K562 (cell line): ENCODE results near the gene MMP2. TPM values are rescaled to one million over a fixed set of nuclear protein-coding genes. Genes with fewer than 3 reads are reported as not detected.

Experiments used
- ATF7 ChIP-seq: fragments of 450-650 bp; IDR thresholded peaks from 2 replicates; pipeline ENCODE4 v1.7.1; 2014; ENCODE audit warnings: mild to moderate bottlenecking, moderate library complexity
- BCL6 ChIP-seq: fragments of 250-450 bp; sonication (Bioruptor Pico); IDR thresholded peaks from 2 replicates; pipeline ENCODE4 v1.4.0; 2020
- HDAC3 ChIP-seq: fragments of 450-650 bp; IDR thresholded peaks from 2 replicates; pipeline ENCODE4 v1.6.1; 2018; ENCODE audit warnings: borderline replicate concordance, mild to moderate bottlenecking, moderate library complexity; ENCODE audit not compliant: partially characterized antibody
- NFIX ChIP-seq: fragments of 250-450 bp; sonication (Bioruptor Pico); IDR thresholded peaks from 2 replicates; pipeline ENCODE4 v1.4.0; 2020; ENCODE audit warnings: low read depth, mild to moderate bottlenecking, moderate library complexity
- NR4A1 ChIP-seq, 2 experiments: fragments of 250-450 bp in 1 of 2; fragments of 450-650 bp in 1 of 2; sonication (Bioruptor Pico) in 1 of 2; IDR thresholded peaks; 2 replicates each; pipeline versions ENCODE4 v1.4.0 to v1.6.1; 2016 to 2020; ENCODE audit warnings: mild to moderate bottlenecking in 2 of 2, missing compliant biosample characterization in 1 of 2, missing genetic modification characterization in 1 of 2, moderate library complexity in 1 of 2
- STAG1 ChIP-seq: sonication (generic); formaldehyde crosslinking; IDR thresholded peaks from 2 replicates; pipeline ENCODE4 v1.5.0; 2020; ENCODE audit warnings: missing genetic modification reagents, borderline replicate concordance
- TAF9B ChIP-seq: fragments of 450-650 bp; IDR thresholded peaks from 2 replicates; pipeline ENCODE4 v1.6.1; 2018; ENCODE audit warnings: mild to moderate bottlenecking; ENCODE audit not compliant: partially characterized antibody
- WHSC1 ChIP-seq: IDR thresholded peaks from one replicate; pipeline ENCODE4 v1.6.1; 2012; ENCODE audit warnings: low read length, control low read depth, inconsistent platforms
- YBX1 ChIP-seq: fragments of 450-650 bp; IDR thresholded peaks from 2 replicates; pipeline ENCODE4 v1.7.1; 2016; ENCODE audit warnings: mild to moderate bottlenecking
- ZNF3 ChIP-seq: fragments of 250-450 bp; sonication (Bioruptor Pico); IDR thresholded peaks from 2 replicates; pipeline ENCODE4 v1.5.0; 2021; ENCODE audit warnings: mild to moderate bottlenecking, moderate library complexity
- polyA plus RNA-seq, 8 experiments: library from polyadenylated mRNA; depleted of rRNA in 4 of 8; stranded (reverse) in 5 of 8; unstranded in 3 of 8; fragments of >200 nt; fragmentation: Nextera tagmentation in 2 of 8; fragmentation: Illumina TruSeq in 1 of 8; extraction: Ambion mirVana in 2 of 8; extraction: Trizol in 1 of 8; gene quantifications; 2 replicates each; pipeline versions ENCODE4 v1.2.1 to v1.2.3, GENCODE V29; 2011 to 2014; ENCODE audit warnings: inconsistent platforms in 1 of 8, missing spikeins in 1 of 8
- total RNA-seq, 7 experiments: library from RNA; depleted of rRNA in 6 of 7; stranded (reverse); fragments of >200 nt in 6 of 7; fragmentation: Illumina TruSeq in 2 of 7; extraction: Trizol in 2 of 7; gene quantifications; 2 replicates each; pipeline versions ENCODE4 v1.2.1 to v1.2.3, GENCODE V29; 2011 to 2021; ENCODE audit warnings: low replicate concordance in 1 of 7
- TF ChIP-seq, protein P1 (sequence below): fragments of 450-650 bp; IDR thresholded peaks from 2 replicates; pipeline ENCODE4 v1.6.1; 2017; ENCODE audit warnings: antibody characterized with exemption, mild to moderate bottlenecking
- TF ChIP-seq, protein P2 (sequence below), 2 experiments: fragments of 450-650 bp in 1 of 2; IDR thresholded peaks; 2 replicates each; pipeline ENCODE4 v1.6.1; 2011 to 2017; ENCODE audit warnings: low read depth in 2 of 2, antibody characterized with exemption in 1 of 2, borderline replicate concordance in 1 of 2, low read length in 1 of 2, mild to moderate bottlenecking in 1 of 2, mixed read lengths in 1 of 2; ENCODE audit not compliant: control insufficient read depth in 1 of 2
- TF ChIP-seq, protein P3 (sequence below): sonication (generic); formaldehyde crosslinking; IDR thresholded peaks from 2 replicates; pipeline ENCODE4 v1.8.1; 2022; ENCODE audit warnings: missing genetic modification reagents
- TF ChIP-seq, protein P4 (sequence below): sonication (generic); formaldehyde crosslinking; IDR thresholded peaks from 2 replicates; pipeline ENCODE4 v1.5.0; 2020; ENCODE audit warnings: missing genetic modification reagents
- TF ChIP-seq, protein P5 (sequence below): IDR thresholded peaks from 2 replicates; pipeline ENCODE4 v1.6.1; 2011; ENCODE audit not compliant: insufficient read length; ENCODE audit errors: extremely low read depth
- TF ChIP-seq, protein P6 (sequence below): IDR thresholded peaks from 2 replicates; pipeline ENCODE4 v1.6.1; 2012; ENCODE audit warnings: low read depth, low read length, improper control_type of control experiment, borderline replicate concordance

The MMP2 gene
- total and polyA plus RNA-seq, 9 of the 15 experiments (the other 6 are each of a cell fraction or from before 2014, with no cell fraction given) = 0.05 to 0.53 TPM; not detected in 7

DNA sequence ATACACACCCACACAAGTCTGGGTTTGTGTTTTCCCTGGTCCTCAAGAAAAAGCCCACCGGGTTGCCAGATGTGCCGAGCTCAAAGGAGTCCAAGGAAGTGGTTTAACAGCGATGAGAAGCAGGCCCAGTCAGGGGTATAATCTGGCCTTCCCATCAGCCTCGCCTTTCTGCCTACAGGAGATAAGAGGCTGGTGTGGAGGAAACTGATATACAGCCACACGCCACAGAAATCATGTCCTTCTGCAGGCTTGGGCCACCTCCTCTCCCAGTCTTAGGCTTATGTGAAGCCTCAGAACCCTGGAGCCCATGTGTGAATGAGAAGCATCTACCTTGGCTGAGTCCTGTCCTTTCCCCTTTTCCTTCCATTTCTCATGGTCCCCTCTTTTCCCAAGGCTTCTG, 43.6 kb upstream of the MMP2 start (continued):
- TF ChIP-seq STAG1 (CRISPR knock-in tag) (no peak), ATF7 (no peak), YBX1 (no peak), NFIX (CRISPR knock-in tag) (no peak), TAF9B (no peak), BCL6 (CRISPR knock-in tag) (no peak), NR4A1 (CRISPR knock-in tag; IDR thresholded peaks at IDR 0.05) (no peak), NR4A1 (tag; IDR thresholded peaks at IDR 0.05) (no peak), ZNF3 (no peak), WHSC1 (no peak), HDAC3 (no peak)
- TF ChIP-seq, protein P1, sequence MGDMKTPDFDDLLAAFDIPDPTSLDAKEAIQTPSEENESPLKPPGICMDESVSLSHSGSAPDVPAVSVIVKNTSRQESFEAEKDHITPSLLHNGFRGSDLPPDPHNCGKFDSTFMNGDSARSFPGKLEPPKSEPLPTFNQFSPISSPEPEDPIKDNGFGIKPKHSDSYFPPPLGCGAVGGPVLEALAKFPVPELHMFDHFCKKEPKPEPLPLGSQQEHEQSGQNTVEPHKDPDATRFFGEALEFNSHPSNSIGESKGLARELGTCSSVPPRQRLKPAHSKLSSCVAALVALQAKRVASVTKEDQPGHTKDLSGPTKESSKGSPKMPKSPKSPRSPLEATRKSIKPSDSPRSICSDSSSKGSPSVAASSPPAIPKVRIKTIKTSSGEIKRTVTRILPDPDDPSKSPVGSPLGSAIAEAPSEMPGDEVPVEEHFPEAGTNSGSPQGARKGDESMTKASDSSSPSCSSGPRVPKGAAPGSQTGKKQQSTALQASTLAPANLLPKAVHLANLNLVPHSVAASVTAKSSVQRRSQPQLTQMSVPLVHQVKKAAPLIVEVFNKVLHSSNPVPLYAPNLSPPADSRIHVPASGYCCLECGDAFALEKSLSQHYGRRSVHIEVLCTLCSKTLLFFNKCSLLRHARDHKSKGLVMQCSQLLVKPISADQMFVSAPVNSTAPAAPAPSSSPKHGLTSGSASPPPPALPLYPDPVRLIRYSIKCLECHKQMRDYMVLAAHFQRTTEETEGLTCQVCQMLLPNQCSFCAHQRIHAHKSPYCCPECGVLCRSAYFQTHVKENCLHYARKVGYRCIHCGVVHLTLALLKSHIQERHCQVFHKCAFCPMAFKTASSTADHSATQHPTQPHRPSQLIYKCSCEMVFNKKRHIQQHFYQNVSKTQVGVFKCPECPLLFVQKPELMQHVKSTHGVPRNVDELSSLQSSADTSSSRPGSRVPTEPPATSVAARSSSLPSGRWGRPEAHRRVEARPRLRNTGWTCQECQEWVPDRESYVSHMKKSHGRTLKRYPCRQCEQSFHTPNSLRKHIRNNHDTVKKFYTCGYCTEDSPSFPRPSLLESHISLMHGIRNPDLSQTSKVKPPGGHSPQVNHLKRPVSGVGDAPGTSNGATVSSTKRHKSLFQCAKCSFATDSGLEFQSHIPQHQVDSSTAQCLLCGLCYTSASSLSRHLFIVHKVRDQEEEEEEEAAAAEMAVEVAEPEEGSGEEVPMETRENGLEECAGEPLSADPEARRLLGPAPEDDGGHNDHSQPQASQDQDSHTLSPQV = no peak
- TF ChIP-seq, protein P2, sequence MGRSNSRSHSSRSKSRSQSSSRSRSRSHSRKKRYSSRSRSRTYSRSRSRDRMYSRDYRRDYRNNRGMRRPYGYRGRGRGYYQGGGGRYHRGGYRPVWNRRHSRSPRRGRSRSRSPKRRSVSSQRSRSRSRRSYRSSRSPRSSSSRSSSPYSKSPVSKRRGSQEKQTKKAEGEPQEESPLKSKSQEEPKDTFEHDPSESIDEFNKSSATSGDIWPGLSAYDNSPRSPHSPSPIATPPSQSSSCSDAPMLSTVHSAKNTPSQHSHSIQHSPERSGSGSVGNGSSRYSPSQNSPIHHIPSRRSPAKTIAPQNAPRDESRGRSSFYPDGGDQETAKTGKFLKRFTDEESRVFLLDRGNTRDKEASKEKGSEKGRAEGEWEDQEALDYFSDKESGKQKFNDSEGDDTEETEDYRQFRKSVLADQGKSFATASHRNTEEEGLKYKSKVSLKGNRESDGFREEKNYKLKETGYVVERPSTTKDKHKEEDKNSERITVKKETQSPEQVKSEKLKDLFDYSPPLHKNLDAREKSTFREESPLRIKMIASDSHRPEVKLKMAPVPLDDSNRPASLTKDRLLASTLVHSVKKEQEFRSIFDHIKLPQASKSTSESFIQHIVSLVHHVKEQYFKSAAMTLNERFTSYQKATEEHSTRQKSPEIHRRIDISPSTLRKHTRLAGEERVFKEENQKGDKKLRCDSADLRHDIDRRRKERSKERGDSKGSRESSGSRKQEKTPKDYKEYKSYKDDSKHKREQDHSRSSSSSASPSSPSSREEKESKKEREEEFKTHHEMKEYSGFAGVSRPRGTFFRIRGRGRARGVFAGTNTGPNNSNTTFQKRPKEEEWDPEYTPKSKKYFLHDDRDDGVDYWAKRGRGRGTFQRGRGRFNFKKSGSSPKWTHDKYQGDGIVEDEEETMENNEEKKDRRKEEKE (IDR thresholded peaks at IDR 0.05; ENCODE audit: borderline replicate concordance in 1 of 2, control insufficient read depth in 1 of 2, low read depth in 2 of 2, low read length in 1 of 2) = no peak
- TF ChIP-seq, protein P3, sequence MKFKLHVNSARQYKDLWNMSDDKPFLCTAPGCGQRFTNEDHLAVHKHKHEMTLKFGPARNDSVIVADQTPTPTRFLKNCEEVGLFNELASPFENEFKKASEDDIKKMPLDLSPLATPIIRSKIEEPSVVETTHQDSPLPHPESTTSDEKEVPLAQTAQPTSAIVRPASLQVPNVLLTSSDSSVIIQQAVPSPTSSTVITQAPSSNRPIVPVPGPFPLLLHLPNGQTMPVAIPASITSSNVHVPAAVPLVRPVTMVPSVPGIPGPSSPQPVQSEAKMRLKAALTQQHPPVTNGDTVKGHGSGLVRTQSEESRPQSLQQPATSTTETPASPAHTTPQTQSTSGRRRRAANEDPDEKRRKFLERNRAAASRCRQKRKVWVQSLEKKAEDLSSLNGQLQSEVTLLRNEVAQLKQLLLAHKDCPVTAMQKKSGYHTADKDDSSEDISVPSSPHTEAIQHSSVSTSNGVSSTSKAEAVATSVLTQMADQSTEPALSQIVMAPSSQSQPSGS = no peak
- TF ChIP-seq, protein P4, sequence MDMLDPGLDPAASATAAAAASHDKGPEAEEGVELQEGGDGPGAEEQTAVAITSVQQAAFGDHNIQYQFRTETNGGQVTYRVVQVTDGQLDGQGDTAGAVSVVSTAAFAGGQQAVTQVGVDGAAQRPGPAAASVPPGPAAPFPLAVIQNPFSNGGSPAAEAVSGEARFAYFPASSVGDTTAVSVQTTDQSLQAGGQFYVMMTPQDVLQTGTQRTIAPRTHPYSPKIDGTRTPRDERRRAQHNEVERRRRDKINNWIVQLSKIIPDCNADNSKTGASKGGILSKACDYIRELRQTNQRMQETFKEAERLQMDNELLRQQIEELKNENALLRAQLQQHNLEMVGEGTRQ = no peak
- TF ChIP-seq, protein P5, sequence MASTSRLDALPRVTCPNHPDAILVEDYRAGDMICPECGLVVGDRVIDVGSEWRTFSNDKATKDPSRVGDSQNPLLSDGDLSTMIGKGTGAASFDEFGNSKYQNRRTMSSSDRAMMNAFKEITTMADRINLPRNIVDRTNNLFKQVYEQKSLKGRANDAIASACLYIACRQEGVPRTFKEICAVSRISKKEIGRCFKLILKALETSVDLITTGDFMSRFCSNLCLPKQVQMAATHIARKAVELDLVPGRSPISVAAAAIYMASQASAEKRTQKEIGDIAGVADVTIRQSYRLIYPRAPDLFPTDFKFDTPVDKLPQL = no peak
- TF ChIP-seq, protein P6, sequence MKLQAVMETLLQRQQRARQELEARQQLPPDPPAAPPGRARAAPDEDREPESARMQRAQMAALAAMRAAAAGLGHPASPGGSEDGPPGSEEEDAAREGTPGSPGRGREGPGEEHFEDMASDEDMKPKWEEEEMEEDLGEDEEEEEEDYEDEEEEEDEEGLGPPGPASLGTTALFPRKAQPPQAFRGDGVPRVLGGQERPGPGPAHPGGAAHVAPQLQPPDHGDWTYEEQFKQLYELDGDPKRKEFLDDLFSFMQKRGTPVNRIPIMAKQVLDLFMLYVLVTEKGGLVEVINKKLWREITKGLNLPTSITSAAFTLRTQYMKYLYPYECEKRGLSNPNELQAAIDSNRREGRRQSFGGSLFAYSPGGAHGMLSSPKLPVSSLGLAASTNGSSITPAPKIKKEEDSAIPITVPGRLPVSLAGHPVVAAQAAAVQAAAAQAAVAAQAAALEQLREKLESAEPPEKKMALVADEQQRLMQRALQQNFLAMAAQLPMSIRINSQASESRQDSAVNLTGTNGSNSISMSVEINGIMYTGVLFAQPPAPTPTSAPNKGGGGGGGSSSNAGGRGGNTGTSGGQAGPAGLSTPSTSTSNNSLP = no peak
